ENCODE measurements around the gene HSD11B1. TPM values are rescaled to one million over a fixed set of nuclear protein-coding genes. Genes with fewer than 3 reads are reported as not detected.

The HSD11B1 gene
- total and polyA plus RNA-seq, 2 donors (not counting 3 experiments of a cell fraction or from before 2014, with no cell fraction given): not detected

- POLR2A ChIA-PET: no interaction called here
- BruUV-seq (replicated peaks): no TSS peak
- FAIRE-seq: no peak
Measured at GRCh38 chr1:209714338-209714737, 9.7 kb downstream of the HSD11B1 start.

More at GRCh38 chr1:209714338-209714737, 9.7 kb downstream of the HSD11B1 start:
- Histone ChIP-seq H3K4me1 (ENCODE audit: control insufficient read depth, extremely low read depth, insufficient read depth, low read length) (no peaks in the 10 kb centered on the region), H3K36me3 (ENCODE audit: control insufficient read depth in 2 of 2, extremely low read depth in 1 of 2, insufficient read depth in 2 of 2, low read length in 2 of 2) (no peaks in the 10 kb centered on the region), H3K4me3 (replicated peaks in 1 of 3; ENCODE audit: insufficient read depth in 1 of 3, low read depth in 1 of 3, low read length in 3 of 3) (no peak overlapping the region), H3K27me3 (ENCODE audit: control insufficient read depth in 2 of 2, insufficient read depth in 2 of 2, low read length in 2 of 2) (no peaks in the 10 kb centered on the region), H3K79me2 (ENCODE audit: control insufficient read depth, insufficient read depth, low read length) (no peaks in the 10 kb centered on the region), H3K9me3 (replicated peaks; ENCODE audit: control insufficient read depth, insufficient read depth, low read length) (no peaks in the 10 kb centered on the region), H3K9ac (replicated peaks; ENCODE audit: extremely low read depth, insufficient read depth, low read length) (no peak overlapping the region), H3K27ac (ENCODE audit: insufficient read depth, low read depth, low read length) (no peak overlapping the region), H3K9me1 (replicated peaks; ENCODE audit: control insufficient read depth, extremely low read depth, insufficient read depth, low read length) (no peaks in the 10 kb centered on the region), H2AFZ (ENCODE audit: low read depth, low read length) (no peak overlapping the region), H3K4me2 (ENCODE audit: insufficient read depth, low read length) (no peak overlapping the region), H4K20me1 (replicated peaks; ENCODE audit: control insufficient read depth, extremely low read depth, insufficient read depth, low read length) (no peaks in the 10 kb centered on the region)
- TF ChIP-seq FOS (IDR thresholded peaks at IDR 0.05; ENCODE audit: borderline replicate concordance, insufficient read depth, low read length) (no peak), JUN (IDR thresholded peaks at IDR 0.05; ENCODE audit: borderline replicate concordance, insufficient read depth, insufficient read length, low read depth) (no peak), CTCF (IDR thresholded peaks at IDR 0.05; ENCODE audit: extremely low read depth in 1 of 2, insufficient read depth in 1 of 2, low read depth in 1 of 2, low read length in 2 of 2) (no peak), POLR2AphosphoS5 (IDR thresholded peaks at IDR 0.05; ENCODE audit: insufficient read depth, low read depth, low read length) (no peak), POLR2A (IDR thresholded peaks at IDR 0.05; ENCODE audit: low read depth, low read length) (no peak), GATA2 (IDR thresholded peaks at IDR 0.05; ENCODE audit: insufficient read depth, insufficient read length, low read depth, low read length) (no peak), MYC (IDR thresholded peaks at IDR 0.05; ENCODE audit: low read depth, low read length) (no peak), EZH2 (IDR thresholded peaks at IDR 0.05; ENCODE audit: borderline replicate concordance, low read depth, low read length, severe bottlenecking) (no peak)
- TF ChIP-seq, protein P1, sequence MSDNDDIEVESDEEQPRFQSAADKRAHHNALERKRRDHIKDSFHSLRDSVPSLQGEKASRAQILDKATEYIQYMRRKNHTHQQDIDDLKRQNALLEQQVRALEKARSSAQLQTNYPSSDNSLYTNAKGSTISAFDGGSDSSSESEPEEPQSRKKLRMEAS (IDR thresholded peaks at IDR 0.05; ENCODE audit: insufficient read depth, insufficient read length): no peak
- dilution Hi-C loops (cut with MboI; ENCODE audit: extremely low pct_ligation_motif_present, low sequenced_read_pairs): no loop called here
- intact Hi-C loops (cut with micrococcal nuclease): no loop called here
- no peak for DNase-seq (ENCODE audit: low read depth, low spot score)
- CTCF ChIA-PET: interaction anchor here (0.9 kb wide), 1 partner anchor 30 kb away, joined by 3 read pairs; no protein-coding TSS in a partner anchor

All from endothelial cell of umbilical vein (primary cell).